ENCODE data around the gene PANX1. TPM values are rescaled to one million over a fixed set of nuclear protein-coding genes. Genes with fewer than 3 reads are reported as not detected.

The PANX1 gene
- total and polyA plus RNA-seq, 2 donors (not counting 1 experiment from before 2014, with no cell fraction given), result 4.2 to 10.3 TPM

DNA sequence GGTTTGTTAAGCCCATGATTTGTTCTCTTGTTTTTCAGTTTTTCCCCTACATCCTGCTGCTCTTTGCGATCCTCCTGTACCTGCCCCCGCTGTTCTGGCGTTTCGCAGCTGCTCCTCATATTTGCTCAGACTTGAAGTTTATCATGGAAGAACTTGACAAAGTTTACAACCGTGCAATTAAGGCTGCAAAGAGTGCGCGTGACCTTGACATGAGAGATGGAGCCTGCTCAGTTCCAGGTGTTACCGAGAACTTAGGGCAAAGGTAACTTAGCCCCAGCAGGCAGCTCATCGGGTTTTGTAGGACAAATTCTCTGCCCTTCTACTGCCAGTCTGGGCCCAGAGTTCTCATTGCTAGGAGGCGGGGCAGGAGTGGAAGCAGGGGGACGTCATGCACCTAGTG, 49.7 kb downstream of the PANX1 start:
- WGBS (ENCODE audit: insufficient coverage), result 100% methylated on average over 10 of the region's 11 CpGs
- H3K36me3 ChIP-seq (replicated peaks in 1 of 2; ENCODE audit: control extremely low read depth in 1 of 2, control insufficient read depth in 1 of 2, extremely low read depth in 1 of 2, insufficient read depth in 2 of 2, low read length in 1 of 2), result peaks cover 9 to 49% of the 10 kb centered on the region in 2 experiments
- no peak overlapping the region for H2AFZ ChIP-seq (ENCODE audit: insufficient read depth, low read depth, low read length, poor library complexity, severe bottlenecking)
- no peak for TF ChIP-seq EZH2 (IDR thresholded peaks at IDR 0.05; ENCODE audit: borderline replicate concordance, insufficient read depth, low read depth, low read length, poor library complexity, severe bottlenecking)
- TF ChIP-seq, protein P1, sequence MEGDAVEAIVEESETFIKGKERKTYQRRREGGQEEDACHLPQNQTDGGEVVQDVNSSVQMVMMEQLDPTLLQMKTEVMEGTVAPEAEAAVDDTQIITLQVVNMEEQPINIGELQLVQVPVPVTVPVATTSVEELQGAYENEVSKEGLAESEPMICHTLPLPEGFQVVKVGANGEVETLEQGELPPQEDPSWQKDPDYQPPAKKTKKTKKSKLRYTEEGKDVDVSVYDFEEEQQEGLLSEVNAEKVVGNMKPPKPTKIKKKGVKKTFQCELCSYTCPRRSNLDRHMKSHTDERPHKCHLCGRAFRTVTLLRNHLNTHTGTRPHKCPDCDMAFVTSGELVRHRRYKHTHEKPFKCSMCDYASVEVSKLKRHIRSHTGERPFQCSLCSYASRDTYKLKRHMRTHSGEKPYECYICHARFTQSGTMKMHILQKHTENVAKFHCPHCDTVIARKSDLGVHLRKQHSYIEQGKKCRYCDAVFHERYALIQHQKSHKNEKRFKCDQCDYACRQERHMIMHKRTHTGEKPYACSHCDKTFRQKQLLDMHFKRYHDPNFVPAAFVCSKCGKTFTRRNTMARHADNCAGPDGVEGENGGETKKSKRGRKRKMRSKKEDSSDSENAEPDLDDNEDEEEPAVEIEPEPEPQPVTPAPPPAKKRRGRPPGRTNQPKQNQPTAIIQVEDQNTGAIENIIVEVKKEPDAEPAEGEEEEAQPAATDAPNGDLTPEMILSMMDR (IDR thresholded peaks at IDR 0.05), result no peak
- peaks cover 0 to 4% of the 10 kb centered on the region in 2 donors for H3K4me1 ChIP-seq (ENCODE audit: control insufficient read depth in 2 of 2, insufficient read depth in 2 of 2, low read length in 2 of 2)
- intact Hi-C loops (cut with micrococcal nuclease), result no loop called here
- no peak overlapping the region for H3K4me3 Mint-ChIP-seq
- no peaks in the 10 kb centered on the region for H3K79me2 ChIP-seq (ENCODE audit: control insufficient read depth, insufficient read depth, low read length)
- H3K27me3 Mint-ChIP-seq, result no peaks in the 10 kb centered on the region
- H3K4me3 ChIP-seq (ENCODE audit: control extremely low read depth in 1 of 5, extremely low read depth in 1 of 5, insufficient read depth in 1 of 5, low read depth in 2 of 5, low read length in 4 of 5), result no peak overlapping the region
- peaks cover 8% of the 10 kb centered on the region for H3K4me1 Mint-ChIP-seq
- no peak for ATAC-seq (ENCODE audit: low read depth)
- DNase-seq, result no peak
- no peaks in the 10 kb centered on the region for H3K27me3 ChIP-seq (replicated peaks in 1 of 4; ENCODE audit: control extremely low read depth in 1 of 4, control insufficient read depth in 3 of 4, insufficient read depth in 4 of 4, low read length in 3 of 4)
- H3K9me3 Mint-ChIP-seq (ENCODE audit: insufficient read depth), result no peaks in the 10 kb centered on the region
- ChIA-PET POLR2A (no interaction called here), CTCF (no interaction called here)
- no peaks in the 10 kb centered on the region for H3K9me3 ChIP-seq (ENCODE audit: control extremely low read depth in 1 of 3, control insufficient read depth in 2 of 3, insufficient read depth in 1 of 3, low read length in 2 of 3)
- H3K27ac Mint-ChIP-seq, result peak overlapping the region; percentile 8
- H3K4me2 ChIP-seq (replicated peaks; ENCODE audit: low read depth, low read length, poor library complexity, severe bottlenecking), result no peak overlapping the region
- no peak overlapping the region for H3K27ac ChIP-seq (ENCODE audit: low read length in 2 of 2)
- no peak overlapping the region for H3K9ac ChIP-seq (ENCODE audit: low read length)
- peaks cover 8% of the 10 kb centered on the region for H4K20me1 ChIP-seq (ENCODE audit: control insufficient read depth, insufficient read depth, low read length, poor library complexity, severe bottlenecking)

DNA sequence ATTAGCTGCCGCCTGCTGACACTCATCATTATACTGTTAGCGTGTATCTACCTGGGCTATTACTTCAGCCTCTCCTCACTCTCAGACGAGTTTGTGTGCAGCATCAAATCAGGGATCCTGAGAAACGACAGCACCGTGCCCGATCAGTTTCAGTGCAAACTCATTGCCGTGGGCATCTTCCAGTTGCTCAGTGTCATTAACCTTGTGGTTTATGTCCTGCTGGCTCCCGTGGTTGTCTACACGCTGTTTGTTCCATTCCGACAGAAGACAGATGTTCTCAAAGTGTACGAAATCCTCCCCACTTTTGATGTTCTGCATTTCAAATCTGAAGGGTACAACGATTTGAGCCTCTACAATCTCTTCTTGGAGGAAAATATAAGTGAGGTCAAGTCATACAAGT, 51.1 kb downstream of the PANX1 start:
- Histone ChIP-seq H3K27ac (ENCODE audit: low read length in 2 of 2) (no peak overlapping the region), H3K36me3 (replicated peaks in 1 of 2; ENCODE audit: control extremely low read depth in 1 of 2, control insufficient read depth in 1 of 2, extremely low read depth in 1 of 2, insufficient read depth in 2 of 2, low read length in 1 of 2) (peaks cover 7 to 45% of the 10 kb centered on the region in 2 experiments), H3K4me3 (ENCODE audit: control extremely low read depth in 1 of 5, extremely low read depth in 1 of 5, insufficient read depth in 1 of 5, low read depth in 2 of 5, low read length in 4 of 5) (no peak overlapping the region), H2AFZ (ENCODE audit: insufficient read depth, low read depth, low read length, poor library complexity, severe bottlenecking) (no peak overlapping the region), H3K9me3 (ENCODE audit: control extremely low read depth in 1 of 3, control insufficient read depth in 2 of 3, insufficient read depth in 1 of 3, low read length in 2 of 3) (no peaks in the 10 kb centered on the region), H4K20me1 (ENCODE audit: control insufficient read depth, insufficient read depth, low read length, poor library complexity, severe bottlenecking) (no peaks in the 10 kb centered on the region), H3K79me2 (ENCODE audit: control insufficient read depth, insufficient read depth, low read length) (no peaks in the 10 kb centered on the region), H3K27me3 (replicated peaks in 1 of 4; ENCODE audit: control extremely low read depth in 1 of 4, control insufficient read depth in 3 of 4, insufficient read depth in 4 of 4, low read length in 3 of 4) (no peaks in the 10 kb centered on the region), H3K4me1 (ENCODE audit: control insufficient read depth in 2 of 2, insufficient read depth in 2 of 2, low read length in 2 of 2) (peaks cover 13 to 16% of the 10 kb centered on the region in 2 donors), H3K9ac (ENCODE audit: low read length) (no peak overlapping the region), H3K4me2 (replicated peaks; ENCODE audit: low read depth, low read length, poor library complexity, severe bottlenecking) (no peak overlapping the region)
- Mint-ChIP-seq H3K9me3 (ENCODE audit: insufficient read depth) (no peaks in the 10 kb centered on the region), H3K27me3 (no peaks in the 10 kb centered on the region), H3K4me1 (peaks cover 15% of the 10 kb centered on the region), H3K4me3 (no peak overlapping the region), H3K27ac (no peak overlapping the region)
- WGBS (ENCODE audit: insufficient coverage), result 98% methylated on average over 10 of the region's 12 CpGs
- POLR2A ChIA-PET, result no interaction called here
- intact Hi-C loops (cut with micrococcal nuclease), result no loop called here
- ATAC-seq (ENCODE audit: low read depth), result no peak
- CTCF ChIA-PET, result no interaction called here
- DNase-seq, result no peak
- no peak for TF ChIP-seq EZH2 (IDR thresholded peaks at IDR 0.05; ENCODE audit: borderline replicate concordance, insufficient read depth, low read depth, low read length, poor library complexity, severe bottlenecking)
- TF ChIP-seq, protein P1 (IDR thresholded peaks at IDR 0.05), result no peak

Data from B cell (primary cell).